KMS-11 (cell line): ENCODE results near the gene PRR20G.

Experiments used
- H2AFZ ChIP-seq: fragments of 200-600 bp; sonication (generic); 2 replicates; pipeline ENCODE4 v1.6.1; 2016; ENCODE audit warnings: antibody characterized with exemption, mixed run types, low read depth
- H3K27ac ChIP-seq: fragments of 200-600 bp; sonication (generic); 2 replicates; pipeline ENCODE4 v1.6.1; 2016; ENCODE audit warnings: mild to moderate bottlenecking, mixed run types
- H3K27me3 ChIP-seq: fragments of 200-600 bp; sonication (generic); 2 replicates; pipeline ENCODE4 v1.6.1; 2017; ENCODE audit warnings: mild to moderate bottlenecking, low read depth, mixed run types, moderate library complexity; ENCODE audit not compliant: insufficient read depth
- H3K36me3 ChIP-seq: fragments of 200-600 bp; sonication (generic); 2 replicates; pipeline ENCODE4 v1.6.1; 2017; ENCODE audit warnings: mild to moderate bottlenecking, mixed run types; ENCODE audit not compliant: insufficient read depth
- H3K4me1 ChIP-seq: fragments of 200-600 bp; sonication (generic); 2 replicates; pipeline ENCODE4 v1.6.1; 2016; ENCODE audit warnings: mild to moderate bottlenecking, low read depth, mixed run types; ENCODE audit not compliant: poor library complexity, severe bottlenecking
- H3K4me2 ChIP-seq: fragments of 200-600 bp; sonication (generic); 2 replicates; pipeline ENCODE4 v1.7.0; 2016; ENCODE audit warnings: mild to moderate bottlenecking, mixed run types
- H3K4me3 ChIP-seq: fragments of 200-600 bp; sonication (generic); IDR thresholded peaks from 2 replicates; pipeline ENCODE4 v1.6.1; 2017; ENCODE audit warnings: low read depth, low read length, mixed read lengths; ENCODE audit not compliant: insufficient read depth
- H3K79me2 ChIP-seq: fragments of 200-600 bp; sonication (generic); 2 replicates; pipeline ENCODE4 v1.6.1; 2016; ENCODE audit warnings: low read depth, mixed run types; ENCODE audit not compliant: insufficient read depth
- H3K9ac ChIP-seq: fragments of 200-600 bp; sonication (generic); 2 replicates; pipeline ENCODE4 v1.6.1; 2016; ENCODE audit warnings: mild to moderate bottlenecking, mixed run types
- H4K20me1 ChIP-seq: fragments of 200-600 bp; sonication (generic); 2 replicates; pipeline ENCODE4 v1.6.1; 2016; ENCODE audit warnings: mild to moderate bottlenecking, mixed run types; ENCODE audit not compliant: insufficient read depth
- CTCF ChIP-seq: fragments of 200-600 bp; sonication (generic); conservative IDR thresholded peaks from 2 replicates; pipeline ENCODE4 v1.6.1; 2017; ENCODE audit warnings: low read depth, mild to moderate bottlenecking, antibody characterized with exemption, low read length, moderate library complexity, mixed read lengths

PRR20G gene

GRCh38 chr3:127307112-127307835, 19.4 kb upstream of the PRR20G start:
- no peak overlapping the region for H2AFZ ChIP-seq
- H3K36me3 ChIP-seq, result no peaks in the 10 kb centered on the region
- H3K27me3 ChIP-seq, result no peaks in the 10 kb centered on the region; the same call in 1 of the 2 replicates
- H3K9ac ChIP-seq, result no peak overlapping the region
- H3K4me2 ChIP-seq, result no peak overlapping the region
- peaks cover 9% of the 10 kb centered on the region for H3K4me1 ChIP-seq
- H4K20me1 ChIP-seq, result no peaks in the 10 kb centered on the region
- no peaks in the 10 kb centered on the region for H3K79me2 ChIP-seq
- H3K27ac ChIP-seq, result no peak overlapping the region
- TF ChIP-seq CTCF, result no peak
- no peak overlapping the region for H3K4me3 ChIP-seq

- Histone ChIP-seq H4K20me1 (no peaks in the 10 kb centered on the region), H3K27ac (no peak overlapping the region), H2AFZ (no peak overlapping the region), H3K4me2 (no peak overlapping the region), H3K4me1 (peaks cover 9% of the 10 kb centered on the region), H3K4me3 (no peak overlapping the region), H3K79me2 (no peaks in the 10 kb centered on the region), H3K27me3 (no peaks in the 10 kb centered on the region; the same call in 1 of the 2 replicates), H3K9ac (no peak overlapping the region), H3K36me3 (no peaks in the 10 kb centered on the region)
- TF ChIP-seq CTCF, result no peak
These were observed 18.7 kb upstream of the PRR20G start for GRCh38 chr3:127306361-127307111.

GRCh38 chr3:127305499-127306060, 17.7 kb upstream of the PRR20G start:
- Histone ChIP-seq H2AFZ (no peak overlapping the region), H4K20me1 (no peaks in the 10 kb centered on the region), H3K4me1 (peaks cover 9% of the 10 kb centered on the region), H3K27ac (no peak overlapping the region), H3K4me2 (no peak overlapping the region), H3K9ac (no peak overlapping the region), H3K4me3 (no peak overlapping the region), H3K36me3 (no peaks in the 10 kb centered on the region), H3K27me3 (no peaks in the 10 kb centered on the region; the same call in 1 of the 2 replicates), H3K79me2 (no peaks in the 10 kb centered on the region)
- no peak for TF ChIP-seq CTCF

- Histone ChIP-seq H3K4me2 (peak overlapping the region; percentile 81), H2AFZ (peak overlapping the region; percentile 42), H3K27me3 (no peaks in the 10 kb centered on the region; the same call in 1 of the 2 replicates)
These were observed 16.4 kb upstream of the PRR20G start for GRCh38 chr3:127304121-127304744.

More at GRCh38 chr3:127304121-127304744, 16.4 kb upstream of the PRR20G start:
- H3K4me1 ChIP-seq, result peaks cover 9% of the 10 kb centered on the region
- H3K27ac ChIP-seq, result no peak overlapping the region
- H4K20me1 ChIP-seq, result no peaks in the 10 kb centered on the region
- H3K4me3 ChIP-seq, result peak overlapping the region; percentile 80
- no peaks in the 10 kb centered on the region for H3K36me3 ChIP-seq
- H3K9ac ChIP-seq, result no peak overlapping the region
- H3K79me2 ChIP-seq, result no peaks in the 10 kb centered on the region
- peak; percentile 20; the same call in 1 of the 2 replicates for TF ChIP-seq CTCF
